KMS-11 (cell line): Measurements from ENCODE around the gene PPP1R3A.

Experiments
- H2AFZ ChIP-seq: fragments of 200-600 bp; sonication (generic); 2 replicates; pipeline ENCODE4 v1.6.1; 2016; ENCODE audit warnings: antibody characterized with exemption, mixed run types, low read depth
- H3K27ac ChIP-seq: fragments of 200-600 bp; sonication (generic); 2 replicates; pipeline ENCODE4 v1.6.1; 2016; ENCODE audit warnings: mild to moderate bottlenecking, mixed run types
- H3K27me3 ChIP-seq: fragments of 200-600 bp; sonication (generic); 2 replicates; pipeline ENCODE4 v1.6.1; 2017; ENCODE audit warnings: mild to moderate bottlenecking, low read depth, mixed run types, moderate library complexity; ENCODE audit not compliant: insufficient read depth
- H3K36me3 ChIP-seq: fragments of 200-600 bp; sonication (generic); 2 replicates; pipeline ENCODE4 v1.6.1; 2017; ENCODE audit warnings: mild to moderate bottlenecking, mixed run types; ENCODE audit not compliant: insufficient read depth
- H3K4me1 ChIP-seq: fragments of 200-600 bp; sonication (generic); 2 replicates; pipeline ENCODE4 v1.6.1; 2016; ENCODE audit warnings: mild to moderate bottlenecking, low read depth, mixed run types; ENCODE audit not compliant: poor library complexity, severe bottlenecking
- H3K4me2 ChIP-seq: fragments of 200-600 bp; sonication (generic); 2 replicates; pipeline ENCODE4 v1.7.0; 2016; ENCODE audit warnings: mild to moderate bottlenecking, mixed run types
- H3K4me3 ChIP-seq: fragments of 200-600 bp; sonication (generic); IDR thresholded peaks from 2 replicates; pipeline ENCODE4 v1.6.1; 2017; ENCODE audit warnings: low read depth, low read length, mixed read lengths; ENCODE audit not compliant: insufficient read depth
- H3K79me2 ChIP-seq: fragments of 200-600 bp; sonication (generic); 2 replicates; pipeline ENCODE4 v1.6.1; 2016; ENCODE audit warnings: low read depth, mixed run types; ENCODE audit not compliant: insufficient read depth
- H3K9ac ChIP-seq: fragments of 200-600 bp; sonication (generic); 2 replicates; pipeline ENCODE4 v1.6.1; 2016; ENCODE audit warnings: mild to moderate bottlenecking, mixed run types
- H4K20me1 ChIP-seq: fragments of 200-600 bp; sonication (generic); 2 replicates; pipeline ENCODE4 v1.6.1; 2016; ENCODE audit warnings: mild to moderate bottlenecking, mixed run types; ENCODE audit not compliant: insufficient read depth
- CTCF ChIP-seq: fragments of 200-600 bp; sonication (generic); conservative IDR thresholded peaks from 2 replicates; pipeline ENCODE4 v1.6.1; 2017; ENCODE audit warnings: low read depth, mild to moderate bottlenecking, antibody characterized with exemption, low read length, moderate library complexity, mixed read lengths

PPP1R3A gene

GRCh38 chr7:113891828-113892227 is 27.0 kb downstream of the PPP1R3A start:
- H3K9ac ChIP-seq: no peak overlapping the region

GRCh38 chr7:113891031-113891350 is 27.8 kb downstream of the PPP1R3A start:
- no peak for TF ChIP-seq CTCF
- Histone ChIP-seq H4K20me1 (no peaks in the 10 kb centered on the region), H3K36me3 (no peaks in the 10 kb centered on the region), H3K27ac (no peak overlapping the region), H3K4me3 (no peak overlapping the region), H3K79me2 (no peaks in the 10 kb centered on the region), H3K9ac (no peak overlapping the region), H2AFZ (no peak overlapping the region), H3K4me1 (no peaks in the 10 kb centered on the region), H3K27me3 (no peaks in the 10 kb centered on the region), H3K4me2 (no peak overlapping the region)

More at GRCh38 chr7:113891828-113892227, 27.0 kb downstream of the PPP1R3A start:
- Histone ChIP-seq H3K79me2 (no peaks in the 10 kb centered on the region), H3K27ac (no peak overlapping the region), H2AFZ (no peak overlapping the region), H4K20me1 (no peaks in the 10 kb centered on the region), H3K4me3 (no peak overlapping the region), H3K4me1 (no peaks in the 10 kb centered on the region), H3K4me2 (no peak overlapping the region), H3K36me3 (no peaks in the 10 kb centered on the region), H3K27me3 (no peaks in the 10 kb centered on the region)
- no peak for TF ChIP-seq CTCF

GRCh38 chr7:113890331-113891030 is 28.3 kb downstream of the PPP1R3A start:
- Histone ChIP-seq H3K79me2 (no peaks in the 10 kb centered on the region), H3K27me3 (no peaks in the 10 kb centered on the region), H3K4me2 (no peak overlapping the region), H2AFZ (no peak overlapping the region), H4K20me1 (no peaks in the 10 kb centered on the region), H3K9ac (no peak overlapping the region), H3K36me3 (no peaks in the 10 kb centered on the region), H3K4me3 (no peak overlapping the region), H3K4me1 (no peaks in the 10 kb centered on the region), H3K27ac (no peak overlapping the region)
- TF ChIP-seq CTCF: no peak

GRCh38 chr7:113883096-113883495 is 35.7 kb downstream of the PPP1R3A start:
- Histone ChIP-seq H3K4me2 (no peak overlapping the region), H3K4me3 (no peak overlapping the region), H2AFZ (no peak overlapping the region), H3K27ac (no peak overlapping the region), H3K4me1 (no peaks in the 10 kb centered on the region), H3K36me3 (no peaks in the 10 kb centered on the region), H3K9ac (no peak overlapping the region), H4K20me1 (no peaks in the 10 kb centered on the region), H3K79me2 (no peaks in the 10 kb centered on the region), H3K27me3 (no peaks in the 10 kb centered on the region)
- TF ChIP-seq CTCF: no peak
